ENCODE measurements around the gene THY1.

Gene THY1

DNA sequence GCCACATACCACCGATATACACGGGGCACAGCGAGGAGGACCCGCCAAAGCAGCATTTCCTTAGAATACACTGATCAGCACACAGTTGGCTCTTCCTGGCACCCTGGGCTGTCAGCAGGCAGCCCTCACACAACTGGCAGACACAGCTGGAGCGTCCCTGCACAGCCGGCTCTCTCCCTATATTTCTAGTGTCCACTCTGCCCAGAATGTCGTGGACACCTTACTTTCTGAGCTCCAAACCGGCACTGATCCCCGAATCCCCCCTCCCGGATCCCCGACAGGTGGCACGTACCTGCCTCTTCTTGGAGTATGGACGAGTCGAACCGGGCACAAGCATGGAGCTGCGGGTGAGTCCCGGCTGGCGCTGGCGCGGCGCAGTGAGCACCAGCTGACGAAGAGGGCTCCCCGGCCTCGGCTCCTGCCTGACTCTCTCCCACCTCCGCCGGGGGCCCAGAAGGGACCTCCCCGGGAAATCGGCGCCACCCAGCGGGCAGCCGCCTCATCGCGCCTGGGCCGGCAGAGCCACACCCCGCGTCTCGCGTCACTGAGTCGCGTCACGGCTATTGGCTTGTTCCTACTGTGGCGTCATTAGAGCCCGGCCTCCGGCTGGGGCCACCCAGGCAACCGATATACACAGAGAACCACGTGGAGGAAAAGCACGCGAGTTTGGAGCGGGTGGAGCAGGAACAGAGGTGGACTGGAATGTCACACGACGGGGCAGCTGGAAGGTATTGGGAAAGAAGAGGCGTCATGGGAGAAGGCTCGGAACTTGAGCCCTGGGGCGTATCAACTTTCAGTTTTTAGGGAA is 41.6 kb downstream of the THY1 start, which contains the start of gene USP2:
Gene USP2 (minus strand): TSS at position 510 of the 808 bp plus-strand sequence. CDS start 8,210 bp downstream, outside the sequence.
- DNase-seq: peak; percentile 95 to 97

DNA sequence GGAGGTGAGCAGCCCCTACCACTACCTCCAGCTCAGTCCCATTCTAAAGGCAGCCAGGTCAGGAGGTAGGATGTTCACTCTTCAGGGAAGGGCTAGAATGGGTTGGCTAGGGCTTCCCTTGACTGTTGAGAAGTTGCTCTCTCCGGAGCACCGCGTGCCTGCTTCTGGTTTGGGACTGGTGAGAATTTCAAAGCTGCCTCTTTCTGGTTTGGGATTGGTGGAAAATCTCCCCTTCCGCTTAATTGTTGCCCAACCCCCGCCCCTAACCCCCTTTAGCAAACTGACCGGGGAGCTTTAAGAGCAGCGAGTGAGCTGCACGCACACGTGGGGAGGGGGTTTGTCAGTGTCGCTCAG is 42.2 kb downstream of the THY1 start:
- no peak for DNase-seq

DNA sequence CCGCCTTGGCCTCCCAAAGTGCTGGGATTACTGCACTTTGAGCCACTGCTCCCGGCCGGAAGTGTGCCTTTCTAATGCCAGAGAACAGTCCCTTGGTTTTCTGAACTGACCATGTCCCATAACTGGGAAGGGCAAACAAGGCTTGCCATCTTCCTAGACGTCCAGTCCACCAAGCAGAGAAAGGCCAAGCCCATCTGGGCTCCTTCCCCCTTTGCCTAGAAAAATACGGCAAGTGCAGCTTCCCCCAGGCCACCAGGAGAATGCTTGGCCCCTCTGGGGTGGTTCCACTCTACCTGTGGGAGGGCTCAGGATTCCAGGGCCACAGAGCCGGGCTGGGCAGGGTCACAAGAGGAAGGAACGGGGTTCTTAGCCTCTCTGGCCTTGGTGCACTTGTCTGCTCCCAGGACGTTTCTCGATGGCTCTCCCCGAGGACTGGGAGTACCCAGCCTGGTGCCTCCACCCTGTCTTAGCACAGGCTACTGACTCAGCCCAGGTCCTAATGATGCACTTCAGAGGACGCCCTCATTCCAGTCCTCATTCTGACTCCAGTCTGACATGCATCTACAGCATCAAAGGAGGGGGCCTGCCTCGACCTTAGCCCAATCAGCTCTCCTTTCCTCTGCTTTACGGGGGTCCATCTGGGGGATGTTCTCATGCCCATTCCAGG is 42.7 kb downstream of the THY1 start:
- DNase-seq: no peak

DNA sequence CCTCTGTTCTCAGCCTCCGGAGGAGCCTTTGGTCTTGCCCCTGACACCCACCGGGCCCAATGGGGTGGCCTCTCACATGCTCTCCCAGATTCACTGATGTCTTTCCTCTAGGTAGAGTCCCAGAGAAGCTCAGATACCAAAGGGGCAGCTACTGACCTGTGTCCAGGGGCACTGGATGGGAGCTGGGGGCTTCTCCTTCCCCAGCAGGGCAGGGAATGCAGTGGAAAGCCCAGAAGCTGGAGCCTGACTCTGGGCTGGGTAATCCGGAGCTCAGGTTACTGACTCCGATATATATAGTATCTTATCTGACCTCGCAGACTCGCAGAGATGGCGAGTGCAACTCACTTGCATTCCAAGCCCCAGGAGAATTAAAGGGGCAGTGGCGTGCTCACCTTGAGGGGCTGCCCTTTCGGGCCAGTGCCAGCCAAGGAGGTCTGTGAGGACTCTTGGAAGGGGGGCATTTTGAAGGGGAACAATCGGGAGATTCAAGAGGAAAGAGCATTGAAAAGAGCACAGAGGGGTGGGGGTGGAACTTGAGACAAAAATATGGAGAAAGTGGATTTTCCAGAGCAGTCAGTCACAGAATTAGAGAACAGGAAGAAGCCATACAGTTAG is 44.0 kb downstream of the THY1 start:
- no peak for DNase-seq

DNA sequence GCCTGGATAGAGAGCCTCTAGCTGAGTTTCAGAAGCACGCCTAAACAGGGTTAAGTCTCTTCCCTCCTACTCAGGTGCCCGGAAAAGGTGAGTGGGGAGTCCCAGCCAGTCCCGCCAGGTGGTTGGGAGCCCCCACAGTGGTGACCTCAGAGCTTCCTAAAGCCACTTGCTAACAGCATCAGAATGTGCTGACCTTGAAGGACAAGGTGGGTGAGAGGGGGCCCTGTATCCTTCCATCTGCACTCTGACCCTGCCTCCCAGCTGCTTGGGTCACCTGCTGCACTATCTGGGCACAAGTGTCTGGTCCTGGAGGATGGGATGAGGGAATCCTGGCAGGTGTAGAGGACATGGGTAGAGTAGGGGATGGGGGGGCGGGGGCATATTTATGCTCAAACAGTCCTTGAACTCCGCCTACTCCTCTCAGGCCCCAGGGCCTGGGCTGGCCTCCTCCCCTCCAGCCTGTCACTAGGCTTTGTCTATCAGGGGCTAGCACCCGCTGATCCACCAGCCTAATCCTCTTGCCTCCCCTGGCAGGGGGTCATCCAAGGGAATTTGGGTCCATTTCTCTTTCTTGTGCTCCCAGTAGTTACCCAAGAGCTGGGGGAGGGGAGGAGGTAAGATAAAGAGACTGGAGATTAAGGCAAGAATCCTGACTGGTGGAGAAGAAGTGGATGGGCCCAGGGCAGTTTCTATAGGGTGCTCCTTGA is 44.9 kb downstream of the THY1 start:
- no peak for DNase-seq

DNA sequence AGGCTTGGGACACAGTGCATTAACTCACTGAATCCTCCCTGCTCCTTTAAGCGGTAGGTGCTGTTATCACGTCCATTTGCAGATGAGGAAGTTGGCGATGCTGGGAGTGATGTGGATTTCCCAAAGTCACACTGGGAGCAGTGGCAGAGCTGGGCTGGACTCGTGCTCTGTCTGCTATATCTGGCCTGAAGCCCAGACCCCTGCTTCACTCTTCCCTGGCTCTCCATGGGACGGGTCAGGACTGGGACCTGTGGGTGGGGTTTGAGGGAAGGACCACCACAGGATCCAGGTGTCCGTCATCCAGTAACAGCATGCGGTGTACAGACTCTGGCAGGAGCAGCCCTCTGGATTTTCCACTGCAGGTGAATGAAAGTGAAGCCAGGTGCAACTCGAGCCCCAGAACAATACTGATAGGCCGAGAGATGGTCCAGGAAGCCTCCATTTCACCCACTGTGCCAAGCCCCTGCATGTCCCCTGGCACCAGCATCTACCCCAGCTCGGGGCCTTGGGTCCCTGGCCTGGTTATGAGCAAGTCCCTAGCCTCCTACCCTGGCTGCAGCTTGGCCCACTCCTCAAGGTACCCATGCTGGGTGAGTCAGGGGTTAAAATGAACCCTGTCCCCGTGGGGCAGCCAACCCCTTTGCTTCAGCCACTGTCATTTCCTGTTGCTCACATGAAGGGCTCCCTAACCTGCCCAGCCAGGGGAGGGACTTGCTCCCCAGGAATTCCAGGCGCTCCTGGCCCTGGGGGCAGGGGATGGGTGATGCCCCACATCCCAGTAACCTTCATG is 45.7 kb downstream of the THY1 start:
- no peak for DNase-seq

DNA sequence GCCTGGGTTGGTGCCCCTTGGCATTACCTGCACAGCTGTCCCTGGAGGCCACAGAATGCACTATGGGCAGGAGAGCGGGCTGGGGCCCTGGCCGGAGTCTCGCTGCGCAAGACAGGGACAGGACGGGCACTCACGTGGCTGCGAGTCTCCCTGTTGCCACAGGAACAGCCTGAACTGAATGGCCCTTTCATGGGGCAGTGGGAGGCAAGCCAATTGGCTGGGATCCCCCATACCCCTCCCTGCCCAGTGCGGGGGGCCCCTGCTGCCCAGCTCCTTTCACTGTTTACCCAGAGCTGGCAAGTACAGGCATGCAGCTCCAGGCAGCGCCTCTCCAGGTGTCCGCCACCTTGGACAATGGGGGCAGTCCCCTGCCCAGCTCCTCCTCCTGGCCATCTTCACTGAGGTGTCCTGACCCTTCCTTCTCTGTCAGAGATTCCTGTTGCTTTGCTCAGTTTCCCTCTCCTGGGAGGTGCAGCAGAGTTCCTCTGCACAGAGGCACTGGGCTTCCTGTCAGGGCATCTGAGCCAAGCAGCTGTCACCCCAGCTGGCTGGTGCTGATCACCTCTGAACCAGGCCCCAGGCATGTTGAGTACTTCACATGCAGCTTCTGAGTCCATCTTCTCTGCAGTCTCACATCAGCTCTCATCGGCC is 46.6 kb downstream of the THY1 start:
- DNase-seq: no peak

DNA sequence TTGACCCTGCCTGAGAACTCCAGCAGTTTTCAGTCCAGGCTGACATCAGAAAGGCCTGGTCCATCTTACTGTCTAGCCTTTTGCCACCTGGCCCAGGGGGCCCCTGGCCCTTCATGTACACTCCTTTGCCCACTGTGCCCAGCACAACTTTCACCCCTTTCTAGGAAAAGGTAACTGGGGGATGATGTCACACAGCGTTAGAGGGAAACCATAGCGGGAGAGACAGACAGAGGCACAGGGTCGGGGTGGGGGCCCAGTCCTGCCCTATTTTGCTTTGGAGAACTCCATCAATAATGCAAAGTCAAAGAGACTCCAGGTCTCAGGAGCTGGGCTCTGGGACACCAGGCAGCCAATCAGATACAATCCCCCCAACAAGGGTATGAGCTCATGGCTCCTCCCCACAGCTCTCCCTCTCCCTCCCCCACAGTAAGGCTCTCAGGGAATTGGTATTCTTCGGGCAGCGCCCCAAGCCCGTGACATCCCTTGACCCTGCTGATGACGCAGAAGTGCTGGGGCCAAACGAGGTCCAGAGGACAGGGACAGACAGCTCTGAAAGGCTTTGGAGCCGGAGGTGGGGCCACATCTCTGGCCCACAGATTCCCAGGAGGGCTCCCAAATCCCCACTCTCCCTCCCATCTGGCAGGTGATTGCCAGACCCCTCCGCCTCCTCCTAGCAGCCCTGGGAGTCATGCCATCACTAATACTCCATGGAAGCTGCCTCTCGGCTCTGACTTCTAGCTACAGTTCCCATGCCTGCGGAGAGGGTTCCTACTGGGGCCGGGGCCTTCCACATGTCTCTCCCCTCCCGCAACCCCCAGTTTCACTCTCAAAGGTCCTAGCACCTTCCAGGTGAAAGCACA is 47.4 kb downstream of the THY1 start:
- DNase-seq: no peak

DNA sequence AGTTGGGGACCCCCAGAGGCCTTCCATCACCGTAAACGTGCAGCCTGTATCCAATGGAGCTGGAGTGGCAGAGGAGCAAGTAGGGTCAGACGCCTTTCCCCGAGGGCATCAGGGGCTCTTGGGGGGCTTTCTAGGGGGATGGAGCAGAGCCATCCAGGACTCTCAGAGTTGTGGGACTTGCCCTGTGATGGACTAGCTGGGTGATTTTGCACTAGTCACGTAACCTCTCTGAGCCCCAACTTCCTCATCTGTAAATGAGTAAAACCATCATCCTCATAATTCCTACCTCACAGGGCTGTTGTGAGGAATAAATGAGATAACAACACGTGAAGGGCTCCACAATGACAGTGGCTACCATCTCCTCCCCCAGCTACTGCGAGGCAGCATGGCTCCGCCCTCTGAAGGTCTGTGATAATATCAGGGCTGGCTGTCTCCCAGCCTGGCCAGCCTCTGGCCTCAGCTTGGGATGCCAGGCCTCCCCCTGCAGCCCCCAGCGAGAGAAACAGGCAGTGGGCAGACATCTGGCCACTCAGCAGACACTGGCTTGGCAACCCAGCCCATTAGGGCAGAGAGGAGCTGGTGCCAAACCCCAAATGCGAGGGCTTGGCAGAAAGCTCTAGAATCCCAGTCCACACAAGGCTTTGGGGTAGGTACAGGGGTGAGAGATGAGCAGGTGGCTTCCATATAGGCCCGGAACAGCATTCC is 48.2 kb downstream of the THY1 start:
- no peak for DNase-seq

DNA sequence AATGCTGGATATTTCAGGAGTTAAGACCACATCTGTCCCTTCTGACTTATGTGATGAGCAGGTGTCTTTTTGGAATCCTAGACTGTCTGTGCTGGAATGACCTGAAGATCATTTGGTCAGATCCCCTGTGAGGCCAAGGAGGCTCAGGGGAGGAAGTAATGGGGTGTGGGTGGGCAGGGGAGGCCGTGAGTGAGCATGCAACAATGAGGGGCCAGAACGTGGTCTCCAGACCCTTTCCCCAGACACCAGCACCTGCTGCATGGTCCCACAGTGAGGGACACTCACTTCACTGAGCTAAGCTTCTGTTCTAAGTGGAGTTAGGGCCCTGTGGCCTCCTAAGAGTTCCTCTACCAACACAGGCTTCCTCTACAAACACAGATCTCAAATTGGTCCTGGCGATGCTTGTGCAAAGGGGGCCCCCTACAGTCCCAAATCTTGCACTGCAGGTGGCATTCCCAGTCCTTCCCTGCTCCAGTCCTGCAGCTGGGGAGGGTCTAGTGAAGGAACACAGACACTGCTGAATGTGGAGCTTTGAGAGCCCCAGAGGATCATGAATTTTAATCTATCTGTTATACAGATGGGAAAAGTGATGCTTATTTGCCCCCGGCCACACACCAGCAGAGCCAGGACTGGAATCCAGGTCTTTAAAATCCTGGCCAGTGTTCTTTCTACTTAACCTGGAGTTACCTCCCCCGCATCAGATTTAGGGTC is 48.9 kb downstream of the THY1 start:
- peak in 1 of 2 donors; percentile 49 for DNase-seq

DNA sequence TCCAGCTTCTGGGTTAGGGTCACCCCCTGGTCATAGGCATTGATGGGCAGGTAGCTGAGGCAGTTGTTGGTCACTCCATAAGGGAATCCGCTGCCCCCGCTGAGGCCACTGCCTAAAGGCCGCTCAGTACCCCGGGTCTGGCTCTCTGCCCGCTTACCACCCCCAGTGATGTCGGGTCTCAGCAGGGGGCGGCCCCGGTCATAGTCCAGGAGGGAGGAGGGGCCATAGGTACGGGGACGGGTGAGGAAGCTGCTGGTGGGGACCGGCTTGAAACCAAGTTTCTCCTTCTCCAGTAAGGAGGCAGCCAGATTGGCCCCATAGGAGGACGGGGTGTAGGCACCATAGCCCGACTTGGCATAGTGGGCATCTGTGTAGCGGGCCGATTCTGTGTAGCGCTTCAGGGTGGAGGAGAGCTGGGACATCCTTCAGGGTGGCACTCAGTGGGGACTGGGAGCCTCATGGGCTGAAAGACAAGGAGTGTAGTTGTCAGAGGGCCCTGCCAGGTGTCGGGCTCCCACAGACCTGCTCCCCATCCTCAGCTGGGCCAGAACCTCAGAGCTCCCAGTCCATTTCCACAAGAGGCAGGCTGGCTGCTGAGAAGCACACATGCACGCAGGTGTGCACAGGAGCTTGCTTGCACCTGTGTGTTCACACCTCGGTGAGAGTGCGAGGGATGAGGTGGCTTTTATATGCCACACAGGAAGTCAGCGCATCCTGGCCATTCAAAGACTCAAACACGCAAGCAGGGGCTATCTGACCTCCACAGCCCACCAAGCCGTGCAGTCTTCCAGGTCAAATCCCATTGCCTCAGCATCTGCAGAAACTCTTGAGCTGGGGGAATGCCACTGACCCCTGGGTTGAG is 49.7 kb downstream of the THY1 start:
- DNase-seq: no peak

DNA sequence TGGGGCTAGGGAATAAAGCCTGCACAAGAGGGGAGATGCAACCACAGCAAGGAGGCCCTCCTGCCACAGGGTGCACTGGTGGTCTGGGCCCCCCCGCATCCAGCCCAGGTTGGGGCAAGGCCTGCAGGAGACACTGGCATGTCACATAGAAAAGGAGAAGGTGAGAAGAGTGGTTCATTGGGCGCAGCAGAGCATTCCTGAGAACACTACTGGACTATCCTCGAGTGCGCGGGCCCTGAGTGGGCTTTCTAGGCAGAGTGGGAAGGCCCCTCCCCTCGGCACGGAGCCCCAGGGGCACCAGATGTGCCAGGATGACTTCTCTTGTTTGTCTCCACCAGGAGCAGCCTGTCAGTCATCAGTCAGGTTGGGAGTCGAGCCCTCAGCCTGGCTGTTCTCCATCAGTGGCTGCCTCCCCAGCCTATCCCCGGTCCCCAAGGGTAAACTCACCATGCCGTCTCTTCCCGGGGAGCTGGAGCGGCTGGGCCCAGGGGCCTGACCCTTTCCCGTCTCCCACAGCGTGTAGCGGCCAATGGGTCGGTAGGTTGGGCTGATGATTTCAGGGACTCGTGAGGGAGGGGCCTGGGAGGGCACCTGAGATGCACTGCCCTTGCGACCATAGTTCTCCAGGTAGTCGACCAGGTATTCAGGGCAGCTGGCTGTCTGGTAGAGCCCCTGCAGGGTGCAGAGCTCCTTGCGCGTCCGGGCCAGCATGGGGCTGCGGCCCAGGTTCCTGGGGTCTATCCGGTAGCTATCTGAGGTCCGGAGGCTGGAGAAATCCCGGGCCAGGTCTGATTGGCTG is 50.5 kb downstream of the THY1 start:
- DNase-seq: no peak

DNA sequence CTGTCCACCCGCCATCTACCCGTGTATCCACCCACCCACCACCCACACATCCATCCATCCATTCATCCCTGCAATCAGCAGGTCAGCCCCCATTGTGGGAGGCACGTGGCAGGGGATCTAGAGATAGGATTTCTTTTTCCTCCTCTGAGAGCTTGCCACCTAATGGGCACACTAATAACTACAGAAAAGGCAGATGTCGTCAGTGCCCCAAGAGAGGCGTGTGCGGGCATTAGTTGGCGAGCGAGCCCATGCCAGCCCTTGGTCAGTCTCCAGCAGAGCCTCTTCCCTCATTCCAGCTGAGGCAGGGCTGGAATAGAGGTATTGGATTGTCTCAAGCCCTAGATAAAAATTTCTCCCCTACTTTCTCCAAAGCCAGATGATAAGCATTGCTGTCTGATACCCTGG is 51.2 kb downstream of the THY1 start:
- no peak for DNase-seq

DNA sequence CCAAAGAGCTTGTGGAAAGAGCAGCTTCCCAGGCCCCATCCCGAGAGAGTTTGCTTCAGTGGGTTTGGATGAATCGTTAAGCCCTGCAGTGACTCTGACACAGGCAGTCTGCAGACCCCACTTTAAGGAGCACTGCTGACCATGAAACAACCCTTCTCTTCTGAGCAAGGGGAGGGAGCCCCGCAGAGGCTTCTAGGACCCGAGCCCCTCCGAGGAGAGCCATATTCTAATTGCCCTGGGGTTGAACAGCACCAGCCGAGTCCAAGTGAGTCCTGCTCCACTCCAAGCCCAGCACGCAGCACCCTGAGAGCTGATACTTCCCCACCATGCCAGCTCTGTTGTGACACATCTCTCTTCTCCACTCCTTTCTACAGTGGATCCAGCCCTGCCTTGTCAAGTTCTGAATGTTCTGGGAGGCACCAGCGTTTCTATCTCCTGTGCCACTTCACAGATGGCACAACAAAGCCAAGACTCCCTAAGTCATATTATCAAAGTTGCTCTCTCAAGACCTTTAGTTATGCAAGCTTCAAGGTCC is 51.8 kb downstream of the THY1 start:
- DNase-seq: no peak

DNA sequence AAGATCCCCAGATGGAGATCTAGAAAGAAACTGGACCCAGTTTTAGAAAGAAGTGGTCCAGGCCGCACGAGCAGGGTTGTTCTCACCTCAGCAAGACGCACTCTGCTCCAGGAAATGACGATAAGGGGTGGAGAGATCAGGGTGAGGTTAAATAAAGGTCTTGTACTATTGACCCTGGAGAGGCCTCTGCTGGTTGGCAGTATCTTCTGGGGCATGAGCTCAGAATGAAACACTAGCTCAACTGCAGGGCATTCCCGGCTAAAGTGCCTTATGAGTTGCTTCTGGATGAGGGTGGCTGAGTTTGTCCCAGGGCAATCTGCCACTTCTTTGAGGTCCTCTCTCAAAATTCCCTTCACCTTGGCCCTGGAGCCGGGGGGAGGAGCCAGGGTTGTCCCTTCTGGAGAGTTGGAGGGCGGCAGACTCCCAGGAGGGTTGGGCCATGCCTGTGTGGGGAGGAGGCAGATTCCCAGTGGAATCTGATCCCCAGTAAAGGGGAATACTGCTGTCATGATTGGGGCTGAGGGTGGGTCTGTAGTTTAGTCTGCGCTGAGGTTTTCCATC is 52.4 kb downstream of the THY1 start:
- no peak for DNase-seq

DNA sequence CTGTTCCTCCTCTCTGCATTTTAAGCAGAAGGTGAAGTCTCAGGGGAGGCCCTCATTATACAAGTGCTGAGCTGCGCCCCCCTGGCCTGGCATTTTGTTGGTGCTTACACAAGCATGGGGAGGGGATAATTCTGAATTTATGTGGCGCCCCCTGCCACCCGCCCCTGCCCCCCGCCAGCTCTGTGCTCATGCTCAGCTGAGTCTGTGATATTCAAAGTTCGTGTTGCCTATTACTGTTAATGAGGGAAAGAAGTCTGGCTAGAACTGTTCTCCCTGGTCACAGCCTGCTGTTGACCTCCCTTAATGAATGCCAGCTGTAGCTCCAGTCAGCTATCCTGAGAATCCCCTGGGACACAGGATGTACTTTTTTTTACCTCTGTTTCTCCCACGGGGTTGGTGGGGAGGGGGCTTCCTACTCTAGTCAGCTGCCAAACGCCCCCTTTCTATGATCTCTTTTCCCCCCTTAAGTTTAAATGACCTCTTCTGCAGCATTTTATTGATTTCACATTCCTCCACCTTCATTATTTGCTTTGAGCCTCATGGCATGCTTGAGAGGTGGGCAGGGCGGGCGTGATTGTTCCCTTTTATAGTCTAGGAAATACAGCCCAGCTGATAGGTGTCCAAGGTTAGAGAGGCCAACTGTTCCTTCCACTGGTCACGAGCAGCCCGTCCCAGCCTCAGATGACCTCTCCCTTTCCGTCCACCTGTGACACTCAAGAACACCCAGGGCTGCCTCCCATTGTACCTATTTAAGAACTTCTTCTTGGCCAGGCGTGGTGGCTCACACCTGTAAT is 53.6 kb downstream of the THY1 start:
- DNase-seq: no peak

Data from activated CD4-positive, alpha-beta T cell treated with anti-CD3 and anti-CD28 coated beads for 4 hours (primary cell).